Measurements from ENCODE around the gene S100A7A. TPM values are rescaled to one million over a fixed set of nuclear protein-coding genes. Genes with fewer than 3 reads are reported as not detected.

Gene S100A7A
- total and polyA plus RNA-seq, 2 of the 13 experiments (the other 11 are each of a cell fraction or from before 2014, with no cell fraction given) = not detected

DNA sequence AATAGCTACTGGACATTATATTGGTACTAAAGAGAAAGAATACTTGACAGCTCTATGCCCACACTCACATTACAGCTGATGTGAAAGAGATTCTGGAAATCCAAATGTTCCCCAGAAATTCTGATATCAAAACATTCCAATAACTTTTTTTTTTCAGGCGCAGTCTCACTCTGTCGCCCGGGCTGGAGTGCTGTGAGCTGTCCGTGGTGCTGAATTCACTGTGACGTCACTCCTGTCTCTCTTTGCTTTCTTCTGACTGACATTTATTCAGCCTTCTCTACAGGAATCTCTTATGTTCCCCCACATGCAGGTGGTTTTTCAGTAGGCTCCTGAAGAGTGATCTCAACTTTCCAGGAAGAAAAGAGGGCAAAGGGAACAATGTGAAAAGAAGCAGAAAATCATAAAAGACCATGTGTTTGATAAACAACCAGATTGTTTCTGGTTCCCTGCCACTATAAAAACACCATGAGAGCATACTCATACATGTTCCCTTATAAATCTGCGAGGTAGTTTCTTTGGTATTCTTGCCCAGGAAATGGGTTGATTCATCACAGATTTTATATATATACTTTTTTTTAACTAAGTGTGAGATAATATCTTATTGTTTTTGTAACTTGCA is 6.2 kb downstream of the S100A7A start (continued):
- TF ChIP-seq, protein P1, sequence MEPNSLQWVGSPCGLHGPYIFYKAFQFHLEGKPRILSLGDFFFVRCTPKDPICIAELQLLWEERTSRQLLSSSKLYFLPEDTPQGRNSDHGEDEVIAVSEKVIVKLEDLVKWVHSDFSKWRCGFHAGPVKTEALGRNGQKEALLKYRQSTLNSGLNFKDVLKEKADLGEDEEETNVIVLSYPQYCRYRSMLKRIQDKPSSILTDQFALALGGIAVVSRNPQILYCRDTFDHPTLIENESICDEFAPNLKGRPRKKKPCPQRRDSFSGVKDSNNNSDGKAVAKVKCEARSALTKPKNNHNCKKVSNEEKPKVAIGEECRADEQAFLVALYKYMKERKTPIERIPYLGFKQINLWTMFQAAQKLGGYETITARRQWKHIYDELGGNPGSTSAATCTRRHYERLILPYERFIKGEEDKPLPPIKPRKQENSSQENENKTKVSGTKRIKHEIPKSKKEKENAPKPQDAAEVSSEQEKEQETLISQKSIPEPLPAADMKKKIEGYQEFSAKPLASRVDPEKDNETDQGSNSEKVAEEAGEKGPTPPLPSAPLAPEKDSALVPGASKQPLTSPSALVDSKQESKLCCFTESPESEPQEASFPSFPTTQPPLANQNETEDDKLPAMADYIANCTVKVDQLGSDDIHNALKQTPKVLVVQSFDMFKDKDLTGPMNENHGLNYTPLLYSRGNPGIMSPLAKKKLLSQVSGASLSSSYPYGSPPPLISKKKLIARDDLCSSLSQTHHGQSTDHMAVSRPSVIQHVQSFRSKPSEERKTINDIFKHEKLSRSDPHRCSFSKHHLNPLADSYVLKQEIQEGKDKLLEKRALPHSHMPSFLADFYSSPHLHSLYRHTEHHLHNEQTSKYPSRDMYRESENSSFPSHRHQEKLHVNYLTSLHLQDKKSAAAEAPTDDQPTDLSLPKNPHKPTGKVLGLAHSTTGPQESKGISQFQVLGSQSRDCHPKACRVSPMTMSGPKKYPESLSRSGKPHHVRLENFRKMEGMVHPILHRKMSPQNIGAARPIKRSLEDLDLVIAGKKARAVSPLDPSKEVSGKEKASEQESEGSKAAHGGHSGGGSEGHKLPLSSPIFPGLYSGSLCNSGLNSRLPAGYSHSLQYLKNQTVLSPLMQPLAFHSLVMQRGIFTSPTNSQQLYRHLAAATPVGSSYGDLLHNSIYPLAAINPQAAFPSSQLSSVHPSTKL (CRISPR knock-in tag; IDR thresholded peaks at IDR 0.05) = peak; percentile 44; the same call in 1 of the 2 replicates
- TF ChIP-seq SNAPC2 (CRISPR knock-in tag; IDR thresholded peaks at IDR 0.05) (0 out of 2 replicates have a peak, but pooled peaks have one; percentile 40), ZNF501 (CRISPR knock-in tag; IDR thresholded peaks at IDR 0.05) (0 out of 2 replicates have a peak, but pooled peaks have one; percentile 27), ZFYVE20 (CRISPR knock-in tag; IDR thresholded peaks at IDR 0.05; ENCODE audit: borderline replicate concordance, low read depth) (no peak), ZNF331 (CRISPR knock-in tag; IDR thresholded peaks at IDR 0.05) (peak; percentile 74), ZBTB1 (CRISPR knock-in tag; IDR thresholded peaks at IDR 0.05; ENCODE audit: borderline replicate concordance) (no peak), ZNF468 (CRISPR knock-in tag; IDR thresholded peaks at IDR 0.05) (no peak), ADNP (CRISPR knock-in tag; IDR thresholded peaks at IDR 0.05) (no peak), ZSCAN20 (CRISPR knock-in tag; IDR thresholded peaks at IDR 0.05; ENCODE audit: borderline replicate concordance) (no peak), ZFP1 (CRISPR knock-in tag; IDR thresholded peaks at IDR 0.05) (no peak), SAFB2 (CRISPR knock-in tag; IDR thresholded peaks at IDR 0.05; ENCODE audit: borderline replicate concordance, low read depth) (no peak), SP140L (CRISPR knock-in tag; IDR thresholded peaks at IDR 0.05; ENCODE audit: borderline replicate concordance) (peak; percentile 89; the same call in 1 of the 2 replicates), FOXJ3 (CRISPR knock-in tag; IDR thresholded peaks at IDR 0.05; ENCODE audit: borderline replicate concordance) (no peak), ETV5 (CRISPR knock-in tag; IDR thresholded peaks at IDR 0.05; ENCODE audit: borderline replicate concordance) (no peak), ZNF749 (CRISPR knock-in tag; IDR thresholded peaks at IDR 0.05; ENCODE audit: borderline replicate concordance) (peak; percentile 46; the same call in 1 of the 2 replicates), FOXK1 (CRISPR knock-in tag; IDR thresholded peaks at IDR 0.05; ENCODE audit: borderline replicate concordance, low read depth) (peak; percentile 24; the same call in 1 of the 2 replicates), MEIS2 (CRISPR knock-in tag; IDR thresholded peaks at IDR 0.05) (0 out of 2 replicates have a peak, but pooled peaks have one; percentile 35), SETDB1 (CRISPR knock-in tag; IDR thresholded peaks at IDR 0.05; ENCODE audit: borderline replicate concordance) (no peak), TARDBP (CRISPR knock-in tag; IDR thresholded peaks at IDR 0.05) (no peak)
- TF ChIP-seq, protein P2, sequence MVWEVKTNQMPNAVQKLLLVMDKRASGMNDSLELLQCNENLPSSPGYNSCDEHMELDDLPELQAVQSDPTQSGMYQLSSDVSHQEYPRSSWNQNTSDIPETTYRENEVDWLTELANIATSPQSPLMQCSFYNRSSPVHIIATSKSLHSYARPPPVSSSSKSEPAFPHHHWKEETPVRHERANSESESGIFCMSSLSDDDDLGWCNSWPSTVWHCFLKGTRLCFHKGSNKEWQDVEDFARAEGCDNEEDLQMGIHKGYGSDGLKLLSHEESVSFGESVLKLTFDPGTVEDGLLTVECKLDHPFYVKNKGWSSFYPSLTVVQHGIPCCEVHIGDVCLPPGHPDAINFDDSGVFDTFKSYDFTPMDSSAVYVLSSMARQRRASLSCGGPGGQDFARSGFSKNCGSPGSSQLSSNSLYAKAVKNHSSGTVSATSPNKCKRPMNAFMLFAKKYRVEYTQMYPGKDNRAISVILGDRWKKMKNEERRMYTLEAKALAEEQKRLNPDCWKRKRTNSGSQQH (CRISPR knock-in tag; IDR thresholded peaks at IDR 0.05; ENCODE audit: low read depth) = 0 out of 2 replicates have a peak, but pooled peaks have one; percentile 54
- TF ChIP-seq, protein P3, sequence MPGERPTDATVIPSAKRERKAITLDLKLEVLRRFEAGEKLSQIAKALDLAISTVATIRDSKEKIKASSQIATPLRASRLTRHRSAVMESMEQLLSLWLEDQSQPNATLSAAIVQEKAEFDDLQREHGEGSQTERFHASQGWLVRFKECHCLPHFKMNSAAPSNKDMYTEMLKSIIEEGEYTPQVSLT (CRISPR knock-in tag; IDR thresholded peaks at IDR 0.05; ENCODE audit: borderline replicate concordance, low read depth) = no peak
- TF ChIP-seq, protein P4, sequence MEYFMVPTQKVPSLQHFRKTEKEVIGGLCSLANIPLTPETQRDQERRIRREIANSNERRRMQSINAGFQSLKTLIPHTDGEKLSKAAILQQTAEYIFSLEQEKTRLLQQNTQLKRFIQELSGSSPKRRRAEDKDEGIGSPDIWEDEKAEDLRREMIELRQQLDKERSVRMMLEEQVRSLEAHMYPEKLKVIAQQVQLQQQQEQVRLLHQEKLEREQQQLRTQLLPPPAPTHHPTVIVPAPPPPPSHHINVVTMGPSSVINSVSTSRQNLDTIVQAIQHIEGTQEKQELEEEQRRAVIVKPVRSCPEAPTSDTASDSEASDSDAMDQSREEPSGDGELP (IDR thresholded peaks at IDR 0.05; ENCODE audit: borderline replicate concordance, low read depth) = no peak
